Measurements from ENCODE around the gene PCAT6.

Gene PCAT6

GRCh38 chr1:202844935-202845334, 34.2 kb downstream of the PCAT6 start:
- Histone ChIP-seq H3K27me3 (replicated peaks; ENCODE audit: control insufficient read depth, insufficient read depth, low read length, poor library complexity, severe bottlenecking) (no peaks in the 10 kb centered on the region), H3K36me3 (ENCODE audit: control insufficient read depth, insufficient read depth, low read length) (no peaks in the 10 kb centered on the region), H3K4me3 (ENCODE audit: insufficient read depth, low read depth, low read length, poor library complexity, severe bottlenecking) (no peak overlapping the region), H3K27ac (ENCODE audit: insufficient read depth, low read length, poor library complexity, severe bottlenecking) (no peak overlapping the region), H3K9me3 (ENCODE audit: control insufficient read depth, low read length) (no peaks in the 10 kb centered on the region), H3K4me1 (ENCODE audit: control insufficient read depth, insufficient read depth, low read length, poor library complexity, severe bottlenecking) (no peaks in the 10 kb centered on the region)
- DNase-seq, result no peak

- Histone ChIP-seq H3K4me3 (ENCODE audit: insufficient read depth, low read depth, low read length, poor library complexity, severe bottlenecking) (no peak overlapping the region), H3K27ac (ENCODE audit: insufficient read depth, low read length, poor library complexity, severe bottlenecking) (no peak overlapping the region), H3K36me3 (ENCODE audit: control insufficient read depth, insufficient read depth, low read length) (no peaks in the 10 kb centered on the region), H3K9me3 (ENCODE audit: control insufficient read depth, low read length) (no peaks in the 10 kb centered on the region), H3K27me3 (replicated peaks; ENCODE audit: control insufficient read depth, insufficient read depth, low read length, poor library complexity, severe bottlenecking) (no peaks in the 10 kb centered on the region), H3K4me1 (ENCODE audit: control insufficient read depth, insufficient read depth, low read length, poor library complexity, severe bottlenecking) (no peaks in the 10 kb centered on the region)
- no peak for DNase-seq
These were observed 37.4 kb downstream of the PCAT6 start for GRCh38 chr1:202848191-202848542.

GRCh38 chr1:202850593-202851362, 40.0 kb downstream of the PCAT6 start:
- Histone ChIP-seq H3K36me3 (ENCODE audit: control insufficient read depth, insufficient read depth, low read length) (no peaks in the 10 kb centered on the region), H3K9me3 (ENCODE audit: control insufficient read depth, low read length) (no peaks in the 10 kb centered on the region), H3K27ac (ENCODE audit: insufficient read depth, low read length, poor library complexity, severe bottlenecking) (no peak overlapping the region), H3K4me1 (ENCODE audit: control insufficient read depth, insufficient read depth, low read length, poor library complexity, severe bottlenecking) (no peaks in the 10 kb centered on the region), H3K27me3 (replicated peaks; ENCODE audit: control insufficient read depth, insufficient read depth, low read length, poor library complexity, severe bottlenecking) (no peaks in the 10 kb centered on the region), H3K4me3 (ENCODE audit: insufficient read depth, low read depth, low read length, poor library complexity, severe bottlenecking) (no peak overlapping the region)
- DNase-seq, result no peak

GRCh38 chr1:202852163-202852904, 41.6 kb downstream of the PCAT6 start:
- Histone ChIP-seq H3K36me3 (ENCODE audit: control insufficient read depth, insufficient read depth, low read length) (no peaks in the 10 kb centered on the region), H3K27ac (ENCODE audit: insufficient read depth, low read length, poor library complexity, severe bottlenecking) (no peak overlapping the region), H3K4me1 (ENCODE audit: control insufficient read depth, insufficient read depth, low read length, poor library complexity, severe bottlenecking) (no peaks in the 10 kb centered on the region), H3K27me3 (replicated peaks; ENCODE audit: control insufficient read depth, insufficient read depth, low read length, poor library complexity, severe bottlenecking) (no peaks in the 10 kb centered on the region), H3K9me3 (ENCODE audit: control insufficient read depth, low read length) (no peaks in the 10 kb centered on the region), H3K4me3 (ENCODE audit: insufficient read depth, low read depth, low read length, poor library complexity, severe bottlenecking) (no peak overlapping the region)
- no peak for DNase-seq

GRCh38 chr1:202854787-202855186, 44.0 kb downstream of the PCAT6 start:
- DNase-seq, result no peak
- Histone ChIP-seq H3K36me3 (ENCODE audit: control insufficient read depth, insufficient read depth, low read length) (no peaks in the 10 kb centered on the region), H3K9me3 (ENCODE audit: control insufficient read depth, low read length) (no peaks in the 10 kb centered on the region), H3K27me3 (replicated peaks; ENCODE audit: control insufficient read depth, insufficient read depth, low read length, poor library complexity, severe bottlenecking) (no peaks in the 10 kb centered on the region), H3K4me1 (ENCODE audit: control insufficient read depth, insufficient read depth, low read length, poor library complexity, severe bottlenecking) (no peaks in the 10 kb centered on the region), H3K4me3 (ENCODE audit: insufficient read depth, low read depth, low read length, poor library complexity, severe bottlenecking) (no peak overlapping the region), H3K27ac (ENCODE audit: insufficient read depth, low read length, poor library complexity, severe bottlenecking) (no peak overlapping the region)

GRCh38 chr1:202856014-202856413, 45.3 kb downstream of the PCAT6 start:
- DNase-seq, result no peak
- Histone ChIP-seq H3K27me3 (replicated peaks; ENCODE audit: control insufficient read depth, insufficient read depth, low read length, poor library complexity, severe bottlenecking) (peaks cover 6% of the 10 kb centered on the region), H3K27ac (ENCODE audit: insufficient read depth, low read length, poor library complexity, severe bottlenecking) (no peak overlapping the region), H3K9me3 (ENCODE audit: control insufficient read depth, low read length) (no peaks in the 10 kb centered on the region), H3K4me1 (ENCODE audit: control insufficient read depth, insufficient read depth, low read length, poor library complexity, severe bottlenecking) (peaks cover 4% of the 10 kb centered on the region), H3K4me3 (ENCODE audit: insufficient read depth, low read depth, low read length, poor library complexity, severe bottlenecking) (no peak overlapping the region), H3K36me3 (ENCODE audit: control insufficient read depth, insufficient read depth, low read length) (no peaks in the 10 kb centered on the region)

GRCh38 chr1:202857136-202857610, 46.4 kb downstream of the PCAT6 start:
- Histone ChIP-seq H3K27ac (ENCODE audit: insufficient read depth, low read length, poor library complexity, severe bottlenecking) (no peak overlapping the region), H3K27me3 (replicated peaks; ENCODE audit: control insufficient read depth, insufficient read depth, low read length, poor library complexity, severe bottlenecking) (peaks cover 16% of the 10 kb centered on the region), H3K36me3 (ENCODE audit: control insufficient read depth, insufficient read depth, low read length) (no peaks in the 10 kb centered on the region), H3K4me1 (ENCODE audit: control insufficient read depth, insufficient read depth, low read length, poor library complexity, severe bottlenecking) (peaks cover 12% of the 10 kb centered on the region), H3K4me3 (ENCODE audit: insufficient read depth, low read depth, low read length, poor library complexity, severe bottlenecking) (no peak overlapping the region), H3K9me3 (ENCODE audit: control insufficient read depth, low read length) (no peaks in the 10 kb centered on the region)
- no peak for DNase-seq

GRCh38 chr1:202858331-202858730, 47.6 kb downstream of the PCAT6 start:
- Histone ChIP-seq H3K27ac (ENCODE audit: insufficient read depth, low read length, poor library complexity, severe bottlenecking) (no peak overlapping the region), H3K4me3 (ENCODE audit: insufficient read depth, low read depth, low read length, poor library complexity, severe bottlenecking) (no peak overlapping the region), H3K36me3 (ENCODE audit: control insufficient read depth, insufficient read depth, low read length) (no peaks in the 10 kb centered on the region), H3K9me3 (ENCODE audit: control insufficient read depth, low read length) (no peaks in the 10 kb centered on the region), H3K27me3 (replicated peaks; ENCODE audit: control insufficient read depth, insufficient read depth, low read length, poor library complexity, severe bottlenecking) (peaks cover 16% of the 10 kb centered on the region), H3K4me1 (ENCODE audit: control insufficient read depth, insufficient read depth, low read length, poor library complexity, severe bottlenecking) (peaks cover 12% of the 10 kb centered on the region)
- DNase-seq, result no peak

- DNase-seq, result no peak
- Histone ChIP-seq H3K27ac (ENCODE audit: insufficient read depth, low read length, poor library complexity, severe bottlenecking) (no peak overlapping the region), H3K4me1 (ENCODE audit: control insufficient read depth, insufficient read depth, low read length, poor library complexity, severe bottlenecking) (peaks cover 12% of the 10 kb centered on the region), H3K27me3 (replicated peaks; ENCODE audit: control insufficient read depth, insufficient read depth, low read length, poor library complexity, severe bottlenecking) (peaks cover 16% of the 10 kb centered on the region), H3K36me3 (ENCODE audit: control insufficient read depth, insufficient read depth, low read length) (no peaks in the 10 kb centered on the region), H3K4me3 (ENCODE audit: insufficient read depth, low read depth, low read length, poor library complexity, severe bottlenecking) (no peak overlapping the region), H3K9me3 (ENCODE audit: control insufficient read depth, low read length) (no peaks in the 10 kb centered on the region)
These were observed 48.1 kb downstream of the PCAT6 start for GRCh38 chr1:202858789-202859414.

Data from effector memory CD4-positive, alpha-beta T cell (primary cell).